Measurements from ENCODE around the gene EVA1A. TPM values are rescaled to one million over a fixed set of nuclear protein-coding genes. Genes with fewer than 3 reads are reported as not detected.

Gene EVA1A
- total and polyA plus RNA-seq, 2 of the 8 experiments (the other 6 are each of a cell fraction or from before 2014, with no cell fraction given): 2.4 to 4.3 TPM

DNA sequence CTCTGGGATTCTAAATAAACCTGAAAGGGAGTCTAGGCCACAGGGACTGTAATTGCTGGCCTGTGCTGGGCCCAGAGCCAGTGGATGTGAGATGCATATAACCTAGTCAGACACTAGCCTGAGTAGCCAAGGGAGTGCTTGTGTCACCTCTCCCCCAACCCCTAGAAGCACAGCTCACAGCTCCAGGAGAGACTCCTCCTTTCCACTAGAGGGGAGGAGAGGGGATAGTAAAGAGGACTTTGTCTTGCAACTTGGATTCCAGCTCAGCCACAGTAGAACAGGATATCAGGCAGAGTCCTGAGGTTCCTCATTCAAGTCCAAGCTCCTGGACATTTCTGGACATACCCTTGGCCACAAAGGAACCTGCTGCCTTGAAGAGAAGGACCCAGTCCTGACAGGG, 18.4 kb upstream of the EVA1A start:
- Histone ChIP-seq H3K4me1 (replicated peaks in 1 of 4; ENCODE audit: control insufficient read depth in 3 of 4, insufficient read depth in 4 of 4, low read length in 3 of 4) (no peaks in the 10 kb centered on the region), H4K91ac (replicated peaks; ENCODE audit: insufficient read length, low read length) (no peak overlapping the region), H4K20me1 (replicated peaks in 1 of 2; ENCODE audit: control insufficient read depth in 1 of 2, insufficient read depth in 2 of 2, low read length in 2 of 2) (no peaks in the 10 kb centered on the region), H3K23ac (ENCODE audit: insufficient read length) (no peak overlapping the region), H3K56ac (replicated peaks; ENCODE audit: insufficient read length, low read depth, low read length) (no peak overlapping the region), H3K23me2 (ENCODE audit: low read depth, low read length) (no peaks in the 10 kb centered on the region), H3K79me1 (ENCODE audit: low read depth, low read length) (no peaks in the 10 kb centered on the region), H2BK120ac (replicated peaks; ENCODE audit: low read depth, low read length) (no peak overlapping the region), H3K36me3 (ENCODE audit: control insufficient read depth in 2 of 4, insufficient read depth in 4 of 4, low read length in 3 of 4) (no peaks in the 10 kb centered on the region), H2BK12ac (ENCODE audit: low read depth, low read length) (no peak overlapping the region), H3K4me3 (ENCODE audit: extremely low read depth in 1 of 4, insufficient read depth in 2 of 4, low read depth in 3 of 4, low read length in 4 of 4) (no peak overlapping the region), H2BK20ac (ENCODE audit: low read length) (no peak overlapping the region), H2AK5ac (ENCODE audit: low read depth, low read length) (no peak overlapping the region), H2BK5ac (ENCODE audit: low read depth, low read length) (no peak overlapping the region), H2BK15ac (ENCODE audit: low read length) (no peak overlapping the region), H3K18ac (ENCODE audit: extremely low read depth, low read length) (no peak overlapping the region), H4K5ac (ENCODE audit: insufficient read length, low read depth, low read length) (no peak overlapping the region), H3K4ac (replicated peaks; ENCODE audit: insufficient read length, low read depth, low read length) (no peak overlapping the region), H3K4me2 (ENCODE audit: insufficient read depth in 1 of 2, low read depth in 2 of 2, low read length in 2 of 2) (no peak overlapping the region), H3K27me3 (replicated peaks in 1 of 4; ENCODE audit: control insufficient read depth in 3 of 4, extremely low read depth in 1 of 4, insufficient read depth in 3 of 4, low read length in 3 of 4) (no peaks in the 10 kb centered on the region), H3K9ac (replicated peaks in 1 of 4; ENCODE audit: extremely low read depth in 1 of 4, low read depth in 3 of 4, low read length in 3 of 4) (no peak overlapping the region), H3K79me2 (ENCODE audit: control insufficient read depth in 1 of 2, insufficient read depth in 2 of 2, low read length in 2 of 2) (no peaks in the 10 kb centered on the region), H4K8ac (ENCODE audit: extremely low read depth, insufficient read depth, low read length) (no peak overlapping the region), H3K9me3 (ENCODE audit: insufficient read depth in 2 of 2, low read depth in 1 of 2, low read length in 1 of 2) (no peaks in the 10 kb centered on the region), H3K27ac (ENCODE audit: low read depth, low read length) (no peak overlapping the region), H2AFZ (ENCODE audit: low read length) (no peak overlapping the region), H3K14ac (ENCODE audit: insufficient read length) (no peak overlapping the region)
- ChIA-PET CTCF (ENCODE audit: partially characterized antibody) (interaction anchor here (1.1 to 2.6 kb wide), 3 partner anchors 10 to 30 kb away, joined by 6 to 18 read pairs (median 7); no protein-coding TSS in a partner anchor), POLR2A (ENCODE audit: partially characterized antibody) (no interaction called here)
- TF ChIP-seq TAF1 (IDR thresholded peaks at IDR 0.05; ENCODE audit: low read depth, low read length): no peak
- TF ChIP-seq SP2 (IDR thresholded peaks at IDR 0.05; ENCODE audit: low read length): no peak
- TF ChIP-seq SAP30 (IDR thresholded peaks at IDR 0.05; ENCODE audit: insufficient read depth, insufficient replicate concordance, low read length): no peak
- DNase-seq (ENCODE audit: low read depth in 1 of 2, low spot score in 2 of 2) (no peak), FAIRE-seq (no peak)

All from H1 (cell line).